ENCODE data around the gene CCNB1IP1.
A peak's percentile ranks its signal among the peaks of the same experiment; 100 is the strongest.
"Not testable (repeated sequence)": the region's sequence is repeated elsewhere in the genome, so short reads cannot be mapped to it uniquely, and the experiment has no call there.

The CCNB1IP1 gene

GRCh38 chr14:20306079-20306423 lies 27.0 kb downstream of the CCNB1IP1 start:
- Histone ChIP-seq H3K9me3 (ENCODE audit: control insufficient read depth, low read length) (no peaks in the 10 kb centered on the region), H3K4me3 (ENCODE audit: insufficient read depth, low read depth, low read length) (peak overlapping the region; percentile 80), H3K4me1 (ENCODE audit: control insufficient read depth, insufficient read depth, low read length) (no peaks in the 10 kb centered on the region), H3K27me3 (ENCODE audit: control insufficient read depth, insufficient read depth, low read length, poor library complexity, severe bottlenecking) (no peaks in the 10 kb centered on the region), H3K36me3 (ENCODE audit: control insufficient read depth, insufficient read depth, low read length) (peaks cover under 1% of the 10 kb centered on the region), H3K27ac (ENCODE audit: insufficient read depth, low read depth, low read length, poor library complexity, severe bottlenecking) (no peak overlapping the region)
- no CpG with 5 or more reads among the region's 1 CpG for WGBS, 2 experiments

GRCh38 chr14:20305265-20306078 lies 27.6 kb downstream of the CCNB1IP1 start, which contains the start of gene TTC5:
Gene TTC5 (minus strand): TSS chr14:20305951. CDS start chr14:20305937, 14 bp downstream.
- Histone ChIP-seq H3K4me1 (ENCODE audit: control insufficient read depth, insufficient read depth, low read length) (no peaks in the 10 kb centered on the region), H3K9me3 (ENCODE audit: control insufficient read depth, low read length) (no peaks in the 10 kb centered on the region), H3K4me3 (ENCODE audit: insufficient read depth, low read depth, low read length) (peak within 1 kb of the TSS; percentile 80), H3K36me3 (ENCODE audit: control insufficient read depth, insufficient read depth, low read length) (peaks cover 5% of the 10 kb centered on the region), H3K27ac (ENCODE audit: insufficient read depth, low read depth, low read length, poor library complexity, severe bottlenecking) (no peak within 1 kb of the TSS), H3K27me3 (ENCODE audit: control insufficient read depth, insufficient read depth, low read length, poor library complexity, severe bottlenecking) (no peaks in the 10 kb centered on the region)
- WGBS, 2 experiments, result 1 to 2% methylated on average over 27 of the region's 27 CpGs

GRCh38 chr14:20302042-20302755 lies 30.9 kb downstream of the CCNB1IP1 start:
- Histone ChIP-seq H3K27ac (ENCODE audit: insufficient read depth, low read depth, low read length, poor library complexity, severe bottlenecking) (no peak overlapping the region), H3K27me3 (ENCODE audit: control insufficient read depth, insufficient read depth, low read length, poor library complexity, severe bottlenecking) (no peaks in the 10 kb centered on the region), H3K9me3 (ENCODE audit: control insufficient read depth, low read length) (no peaks in the 10 kb centered on the region), H3K36me3 (ENCODE audit: control insufficient read depth, insufficient read depth, low read length) (peaks cover 18% of the 10 kb centered on the region), H3K4me1 (ENCODE audit: control insufficient read depth, insufficient read depth, low read length) (no peaks in the 10 kb centered on the region), H3K4me3 (ENCODE audit: insufficient read depth, low read depth, low read length) (no peak overlapping the region)
- WGBS, 2 experiments, result 93 to 100% methylated on average over 1 of the region's 1 CpG

GRCh38 chr14:20295067-20295466 lies 38.0 kb downstream of the CCNB1IP1 start:
- H3K4me3 ChIP-seq (ENCODE audit: insufficient read depth, low read depth, low read length), result no peak overlapping the region
- 95 to 96% methylated on average over 4 of the region's 4 CpGs for WGBS, 2 experiments

GRCh38 chr14:20294636-20295035 lies 38.4 kb downstream of the CCNB1IP1 start:
- Histone ChIP-seq H3K36me3 (ENCODE audit: control insufficient read depth, insufficient read depth, low read length) (peaks cover 36% of the 10 kb centered on the region), H3K27ac (ENCODE audit: insufficient read depth, low read depth, low read length, poor library complexity, severe bottlenecking) (no peak overlapping the region), H3K4me3 (ENCODE audit: insufficient read depth, low read depth, low read length) (no peak overlapping the region), H3K4me1 (ENCODE audit: control insufficient read depth, insufficient read depth, low read length) (no peaks in the 10 kb centered on the region), H3K27me3 (ENCODE audit: control insufficient read depth, insufficient read depth, low read length, poor library complexity, severe bottlenecking) (no peaks in the 10 kb centered on the region), H3K9me3 (ENCODE audit: control insufficient read depth, low read length) (no peaks in the 10 kb centered on the region)
- 86 to 87% methylated on average over 2 of the region's 2 CpGs for WGBS, 2 experiments

More at GRCh38 chr14:20295067-20295466, 38.0 kb downstream of the CCNB1IP1 start:
- no peaks in the 10 kb centered on the region for H3K9me3 ChIP-seq (ENCODE audit: control insufficient read depth, low read length)
- no peak overlapping the region for H3K27ac ChIP-seq (ENCODE audit: insufficient read depth, low read depth, low read length, poor library complexity, severe bottlenecking)
- H3K36me3 ChIP-seq (ENCODE audit: control insufficient read depth, insufficient read depth, low read length), result peaks cover 36% of the 10 kb centered on the region
- H3K27me3 ChIP-seq (ENCODE audit: control insufficient read depth, insufficient read depth, low read length, poor library complexity, severe bottlenecking), result no peaks in the 10 kb centered on the region
- H3K4me1 ChIP-seq (ENCODE audit: control insufficient read depth, insufficient read depth, low read length), result no peaks in the 10 kb centered on the region

- not testable (repeated sequence) for H3K9me3 ChIP-seq (ENCODE audit: control insufficient read depth, low read length); H3K27me3 ChIP-seq (ENCODE audit: control insufficient read depth, insufficient read depth, low read length, poor library complexity, severe bottlenecking); H3K4me3 ChIP-seq (ENCODE audit: insufficient read depth, low read depth, low read length); H3K4me1 ChIP-seq (ENCODE audit: control insufficient read depth, insufficient read depth, low read length); H3K27ac ChIP-seq (ENCODE audit: insufficient read depth, low read depth, low read length, poor library complexity, severe bottlenecking)
- peaks cover 14% of the 10 kb centered on the region for H3K36me3 ChIP-seq (ENCODE audit: control insufficient read depth, insufficient read depth, low read length)
- WGBS, 2 experiments, result no CpG with 5 or more reads among the region's 1 CpG
These were observed 51.1 kb downstream of the CCNB1IP1 start for GRCh38 chr14:20281998-20282397.

- H3K4me3 ChIP-seq (ENCODE audit: insufficient read depth, low read depth, low read length); H3K27ac ChIP-seq (ENCODE audit: insufficient read depth, low read depth, low read length, poor library complexity, severe bottlenecking); H3K4me1 ChIP-seq (ENCODE audit: control insufficient read depth, insufficient read depth, low read length); H3K9me3 ChIP-seq (ENCODE audit: control insufficient read depth, low read length); H3K27me3 ChIP-seq (ENCODE audit: control insufficient read depth, insufficient read depth, low read length, poor library complexity, severe bottlenecking): not testable (repeated sequence)
- peaks cover 14% of the 10 kb centered on the region for H3K36me3 ChIP-seq (ENCODE audit: control insufficient read depth, insufficient read depth, low read length)
- 94 to 96% methylated on average over 7 of the region's 7 CpGs for WGBS, 2 experiments
These were observed 52.8 kb downstream of the CCNB1IP1 start for GRCh38 chr14:20280265-20280664.

- no peaks in the 10 kb centered on the region for H3K27me3 ChIP-seq (ENCODE audit: control insufficient read depth, insufficient read depth, low read length, poor library complexity, severe bottlenecking)
- WGBS, 2 experiments, result 79 to 81% methylated on average over 1 of the region's 1 CpG
- no peak overlapping the region for H3K27ac ChIP-seq (ENCODE audit: insufficient read depth, low read depth, low read length, poor library complexity, severe bottlenecking)
- no peak overlapping the region for H3K4me3 ChIP-seq (ENCODE audit: insufficient read depth, low read depth, low read length)
- H3K9me3 ChIP-seq (ENCODE audit: control insufficient read depth, low read length), result peaks cover 3% of the 10 kb centered on the region
- peaks cover 14% of the 10 kb centered on the region for H3K36me3 ChIP-seq (ENCODE audit: control insufficient read depth, insufficient read depth, low read length)
- no peaks in the 10 kb centered on the region for H3K4me1 ChIP-seq (ENCODE audit: control insufficient read depth, insufficient read depth, low read length)
These were observed 54.7 kb downstream of the CCNB1IP1 start for GRCh38 chr14:20278414-20278813.

- 92 to 98% methylated on average over 2 of the region's 2 CpGs for WGBS, 2 experiments
- Histone ChIP-seq H3K27ac (ENCODE audit: insufficient read depth, low read depth, low read length, poor library complexity, severe bottlenecking) (no peak overlapping the region), H3K4me1 (ENCODE audit: control insufficient read depth, insufficient read depth, low read length) (no peaks in the 10 kb centered on the region)
These were observed 55.7 kb downstream of the CCNB1IP1 start for GRCh38 chr14:20277409-20277808.

GRCh38 chr14:20274062-20274461 lies 59.0 kb downstream of the CCNB1IP1 start:
- Histone ChIP-seq H3K27me3 (ENCODE audit: control insufficient read depth, insufficient read depth, low read length, poor library complexity, severe bottlenecking) (no peaks in the 10 kb centered on the region), H3K27ac (ENCODE audit: insufficient read depth, low read depth, low read length, poor library complexity, severe bottlenecking) (no peak overlapping the region), H3K36me3 (ENCODE audit: control insufficient read depth, insufficient read depth, low read length) (peaks cover 3% of the 10 kb centered on the region), H3K9me3 (ENCODE audit: control insufficient read depth, low read length) (peaks cover 8% of the 10 kb centered on the region), H3K4me1 (ENCODE audit: control insufficient read depth, insufficient read depth, low read length) (no peaks in the 10 kb centered on the region), H3K4me3 (ENCODE audit: insufficient read depth, low read depth, low read length) (no peak overlapping the region)
- 93 to 95% methylated on average over 2 of the region's 2 CpGs for WGBS, 2 experiments

More at GRCh38 chr14:20277409-20277808, 55.7 kb downstream of the CCNB1IP1 start:
- Histone ChIP-seq H3K9me3 (ENCODE audit: control insufficient read depth, low read length) (peaks cover 3% of the 10 kb centered on the region), H3K36me3 (ENCODE audit: control insufficient read depth, insufficient read depth, low read length) (peaks cover 14% of the 10 kb centered on the region), H3K4me3 (ENCODE audit: insufficient read depth, low read depth, low read length) (no peak overlapping the region), H3K27me3 (ENCODE audit: control insufficient read depth, insufficient read depth, low read length, poor library complexity, severe bottlenecking) (no peaks in the 10 kb centered on the region)
